GM21515 (cell line): ENCODE data around the gene SLC25A10.
"Not testable (repeated sequence)": the region's sequence is repeated elsewhere in the genome, so short reads cannot be mapped to it uniquely, and the experiment has no call there.

ENCODE experiments used
- ATAC-seq: cut with Tn5 transposase; IDR thresholded peaks from one replicate; pipeline ENCODE4 v1.9.1; 2021; ENCODE audit not compliant: unreplicated experiment

SLC25A10 gene, protein sequence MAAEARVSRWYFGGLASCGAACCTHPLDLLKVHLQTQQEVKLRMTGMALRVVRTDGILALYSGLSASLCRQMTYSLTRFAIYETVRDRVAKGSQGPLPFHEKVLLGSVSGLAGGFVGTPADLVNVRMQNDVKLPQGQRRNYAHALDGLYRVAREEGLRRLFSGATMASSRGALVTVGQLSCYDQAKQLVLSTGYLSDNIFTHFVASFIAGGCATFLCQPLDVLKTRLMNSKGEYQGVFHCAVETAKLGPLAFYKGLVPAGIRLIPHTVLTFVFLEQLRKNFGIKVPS

GRCh38 chr17:81711814-81712467 is at the start of gene SLC25A10:
TSS of gene SLC25A10 (plus strand) at chr17:81712284. CDS start at chr17:81712427, 143 bp downstream.
- peak; percentile 55 for ATAC-seq

- ATAC-seq: no peak
Measured at GRCh38 chr17:81664051-81664470, 48.0 kb upstream of the SLC25A10 start.

GRCh38 chr17:81665205-81666091 is 46.6 kb upstream of the SLC25A10 start:
- peak; percentile 7 for ATAC-seq

GRCh38 chr17:81666092-81666341 is 46.1 kb upstream of the SLC25A10 start:
- no peak for ATAC-seq

DNA sequence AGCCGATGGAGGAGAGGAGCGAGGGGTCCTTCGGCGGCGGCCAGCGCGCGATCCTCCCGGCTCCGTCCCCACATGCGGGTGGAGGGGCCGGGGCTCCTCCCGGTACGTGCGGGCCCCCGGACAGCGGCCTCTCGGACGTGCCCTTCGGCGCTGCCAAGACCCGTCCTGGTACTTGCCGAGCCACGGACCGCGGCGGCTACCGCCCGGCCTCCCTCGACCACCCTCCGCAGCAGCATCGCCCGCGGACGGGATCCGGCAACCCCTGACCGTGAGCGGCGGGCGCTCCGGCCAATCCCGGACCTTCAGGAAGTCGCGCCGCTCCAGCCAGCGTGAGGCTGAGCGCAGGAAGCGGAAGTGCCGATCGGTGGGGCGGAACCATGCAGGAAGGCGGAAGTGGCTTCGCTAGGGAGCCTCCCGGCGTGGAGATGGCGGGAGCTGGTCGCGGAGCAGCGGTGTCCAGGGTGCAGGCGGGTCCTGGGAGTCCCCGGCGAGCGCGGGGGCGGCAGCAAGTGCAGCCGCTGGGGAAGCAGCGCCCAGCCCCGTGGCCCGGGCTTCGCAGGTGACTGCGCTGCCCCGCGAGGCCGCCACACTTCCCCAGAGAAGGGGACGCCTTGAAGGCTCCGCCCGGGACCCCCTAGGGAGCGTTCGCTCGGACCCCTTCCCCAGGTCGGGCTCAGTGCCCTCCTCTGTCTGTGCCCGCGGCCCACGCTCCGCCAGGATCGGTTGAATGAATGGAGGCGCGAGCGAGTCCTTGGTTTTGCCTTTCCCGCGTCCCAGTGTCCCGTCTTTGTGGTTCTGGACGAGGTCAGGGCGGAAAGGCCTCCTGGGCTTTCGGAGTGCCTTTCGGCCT is 45.5 kb upstream of the SLC25A10 start, which contains the start of the genes CCDC137 and OXLD1:
TSS of gene CCDC137 (plus strand) at position 396 of the 850 bp plus-strand sequence. CDS start at position 426, 30 bp downstream.
TSS of gene OXLD1 (minus strand) at position 264 of the 850 bp plus-strand sequence. CDS start at position 236, 28 bp downstream.
- peak; percentile 86 for ATAC-seq

- ATAC-seq: no peak
Measured at GRCh38 chr17:81667754-81668153, 44.3 kb upstream of the SLC25A10 start.

GRCh38 chr17:81672504-81672903 is 39.6 kb upstream of the SLC25A10 start:
- no peak for ATAC-seq

- ATAC-seq: no peak
Measured at GRCh38 chr17:81672954-81673353, 39.1 kb upstream of the SLC25A10 start.

DNA sequence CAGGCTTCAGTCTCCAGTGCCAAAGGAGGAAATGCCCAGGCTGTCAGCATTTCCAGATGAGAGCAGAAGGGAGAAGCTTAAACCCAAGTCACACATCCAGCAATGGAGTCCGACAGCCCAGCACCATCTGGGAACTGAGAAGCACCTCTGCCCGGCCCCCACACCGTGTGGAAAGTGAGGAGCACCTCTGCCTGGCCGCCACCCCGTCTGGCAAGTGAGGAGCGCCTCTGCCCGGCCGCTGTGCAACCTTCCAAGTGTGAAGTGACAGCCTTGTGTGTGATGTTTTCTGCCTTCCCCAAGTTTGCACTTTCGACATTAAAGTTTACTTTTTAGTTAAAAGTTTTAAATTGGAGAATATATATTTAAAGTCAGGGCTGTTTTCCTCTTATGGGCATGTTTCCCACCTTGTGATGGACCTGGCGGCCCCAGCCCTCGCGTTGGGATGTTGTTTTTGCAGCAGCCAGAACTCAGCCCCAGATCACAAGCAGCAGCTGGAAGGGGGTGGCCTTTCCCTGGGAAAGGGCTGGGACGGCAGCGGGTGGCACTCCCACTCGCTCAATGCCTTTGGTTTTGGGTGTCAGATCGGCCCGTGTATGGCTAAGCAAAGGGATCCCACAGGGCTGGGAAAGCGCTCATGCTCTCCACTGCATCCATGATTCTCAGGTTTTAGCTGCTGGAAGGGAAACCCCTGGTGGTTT is 38.4 kb upstream of the SLC25A10 start:
- no peak for ATAC-seq

DNA sequence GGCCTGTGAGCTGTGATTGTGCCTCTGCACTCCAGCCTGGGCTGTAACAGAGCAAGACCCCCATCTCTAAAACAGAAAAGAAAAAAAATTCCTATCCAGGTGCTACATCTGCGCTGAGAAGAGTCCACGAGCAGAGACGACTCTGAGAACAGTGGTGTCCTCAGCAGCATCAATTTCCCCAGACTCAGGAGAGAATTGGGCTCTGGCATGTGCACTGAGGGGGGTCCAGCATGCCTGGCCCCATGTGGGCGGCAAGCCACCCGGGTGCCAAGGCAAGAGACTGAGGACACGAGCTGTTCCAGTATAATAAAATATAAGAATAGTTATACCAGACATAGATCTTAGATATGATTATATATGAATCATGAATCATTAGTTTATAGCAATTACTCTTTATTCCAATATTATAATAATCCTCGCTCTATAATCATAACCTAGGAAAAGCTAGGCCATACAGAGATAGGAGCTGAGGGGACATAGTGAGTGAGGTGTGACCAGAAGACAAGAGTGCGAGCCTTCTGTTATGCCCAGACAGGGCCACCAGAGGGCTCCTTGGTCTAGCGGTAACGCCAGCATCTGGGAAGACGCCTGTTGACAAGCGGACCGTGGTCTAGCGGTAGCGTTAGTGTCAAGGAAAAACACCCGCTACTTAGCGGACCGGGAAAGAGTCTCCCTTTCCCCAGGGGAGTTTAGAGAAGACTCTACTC is 36.4 kb upstream of the SLC25A10 start:
- ATAC-seq: not testable (repeated sequence)

DNA sequence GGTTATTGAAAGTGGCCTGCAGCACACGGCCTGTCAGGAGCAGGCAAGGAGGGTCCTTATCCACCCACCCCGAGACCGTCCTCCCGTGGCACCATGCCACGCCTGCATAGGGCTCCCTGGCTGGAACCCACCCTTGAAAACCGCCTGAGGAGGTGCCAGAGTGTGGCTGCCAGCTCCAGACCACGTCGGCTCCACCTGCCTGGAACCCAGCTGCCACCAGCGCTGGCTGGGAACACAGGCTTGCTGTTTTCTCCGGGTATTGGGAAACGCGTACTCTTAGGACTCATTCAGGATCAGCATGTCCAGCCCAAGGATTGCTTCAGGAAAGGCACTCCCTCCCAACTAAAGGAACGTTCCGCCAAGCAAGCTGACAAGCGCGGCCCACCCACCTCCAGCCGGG is 35.2 kb upstream of the SLC25A10 start:
- ATAC-seq: no peak

- no peak for ATAC-seq
Measured at GRCh38 chr17:81680150-81680549, 31.9 kb upstream of the SLC25A10 start.

- no peak for ATAC-seq
Measured at GRCh38 chr17:81681672-81682071, 30.4 kb upstream of the SLC25A10 start.

GRCh38 chr17:81682565-81683207 is 29.4 kb upstream of the SLC25A10 start:
- no peak for ATAC-seq

- peak; percentile 8 for ATAC-seq
Measured at GRCh38 chr17:81683208-81683583, 28.9 kb upstream of the SLC25A10 start.

DNA sequence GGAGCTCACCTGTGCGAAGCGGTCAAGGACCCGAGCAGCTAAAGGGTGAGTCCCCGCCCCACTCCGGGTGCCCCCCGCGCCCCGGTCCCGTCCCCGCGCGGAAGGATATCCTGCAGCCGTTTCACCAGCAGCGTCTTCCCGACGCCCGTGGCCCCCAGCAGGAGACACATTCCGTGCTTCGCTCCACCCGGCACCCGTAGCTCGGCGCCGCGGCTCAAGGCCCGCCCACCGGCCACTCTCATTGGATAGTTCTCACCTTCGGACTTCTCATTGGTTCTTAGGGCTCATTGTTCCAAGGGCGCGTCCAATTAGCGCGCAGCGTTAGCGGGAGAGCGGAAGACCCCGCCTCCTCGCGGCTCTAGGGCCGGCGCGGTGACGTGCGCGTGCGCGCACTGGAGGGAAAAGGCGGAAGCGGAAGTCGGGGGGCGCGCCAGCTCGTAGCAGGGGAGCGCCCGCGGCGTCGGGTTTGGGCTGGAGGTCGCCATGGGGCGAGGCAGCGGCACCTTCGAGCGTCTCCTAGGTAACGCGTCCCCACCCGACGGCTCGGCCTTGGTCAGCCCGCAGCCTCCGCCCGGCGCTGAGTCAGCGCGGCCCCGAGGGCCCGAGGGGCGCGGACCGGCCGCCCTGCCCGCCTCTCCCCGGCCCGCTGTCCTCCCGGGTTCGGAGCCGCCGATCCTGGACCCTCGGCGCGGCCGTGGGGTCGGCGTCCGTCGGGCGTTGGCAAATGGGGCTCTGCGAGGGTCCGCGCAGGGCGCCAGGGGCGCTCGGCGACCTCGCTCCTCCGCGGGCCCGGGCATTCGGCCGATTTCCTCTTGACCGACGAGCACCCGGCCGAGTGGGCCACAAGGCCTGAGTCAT is 28.3 kb upstream of the SLC25A10 start, which contains the start of the genes ARL16 and HGS:
TSS of gene ARL16 (minus strand) at position 214 of the 858 bp plus-strand sequence. CDS start at position 170, 44 bp downstream.
TSS of gene HGS (plus strand) at position 428 of the 858 bp plus-strand sequence. CDS start at position 484, 56 bp downstream.
- ATAC-seq: peak; percentile 85

- ATAC-seq: no peak
Measured at GRCh38 chr17:81684442-81684911, 27.6 kb upstream of the SLC25A10 start.

DNA sequence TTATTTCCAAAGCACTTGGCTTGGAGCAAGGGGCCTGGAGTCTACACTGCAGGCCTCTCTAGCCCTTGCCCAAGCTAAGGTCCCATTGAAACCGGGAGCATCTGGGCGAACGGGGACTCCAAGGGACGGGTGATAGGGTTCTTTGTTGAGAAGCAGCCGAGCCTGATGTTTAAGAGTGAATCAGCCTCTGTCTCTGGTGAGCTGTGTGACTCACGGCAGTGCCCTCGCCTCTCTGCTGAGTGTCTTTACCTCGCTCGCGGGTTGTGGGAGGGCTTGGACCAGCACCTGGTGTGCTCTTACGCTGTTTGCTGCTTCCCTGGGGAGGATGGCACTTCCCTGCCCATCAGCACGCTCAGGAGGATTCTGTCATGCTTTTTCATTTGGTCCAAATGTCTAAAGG is 27.0 kb upstream of the SLC25A10 start:
- ATAC-seq: no peak
